Gastroesophageal sphincter (tissue), 4 donors: ENCODE measurements around the gene IFNGR1. TPM values are rescaled to one million over a fixed set of nuclear protein-coding genes. Genes with fewer than 3 reads are reported as not detected.

Experiments used
- ATAC-seq: fragments of 150-250 bp; one replicate; pipeline ENCODE4 v1.9.1; 2016; ENCODE audit warnings: mild to moderate bottlenecking, moderate library complexity
- H3K27ac ChIP-seq, 4 donors: fragments of 200-600 bp; sonication (generic) in 3 of 4; 1 replicate in 3 of 4; 2 replicates in 1 of 4; pipeline ENCODE4 v1.5.1; 2016 to 2019
- H3K27me3 ChIP-seq: fragments of 200-600 bp; sonication (generic); one replicate; pipeline ENCODE4 v1.5.1; 2019
- H3K36me3 ChIP-seq, 2 donors: fragments of 200-600 bp; sonication (generic); one replicate each; pipeline ENCODE4 v1.5.1; 2019; ENCODE audit warnings: control low read depth in 1 of 2
- H3K4me1 ChIP-seq, 3 donors: fragments of 200-600 bp; sonication (generic); 1 replicate in 2 of 3; 2 replicates in 1 of 3; pipeline ENCODE4 v1.5.1; 2016 to 2019; ENCODE audit warnings: control low read depth in 2 of 3
- H3K4me3 ChIP-seq, 2 donors: fragments of 200-600 bp; sonication (generic); one replicate each; pipeline ENCODE4 v1.5.1; 2019; ENCODE audit warnings: mild to moderate bottlenecking in 1 of 2, moderate library complexity in 1 of 2
- H3K9me3 ChIP-seq, 3 donors: fragments of 200-600 bp; sonication (generic); one replicate each; pipeline ENCODE4 v1.5.1; 2017 to 2019; ENCODE audit warnings: control low read depth in 2 of 3
- EP300 ChIP-seq: sonication (generic); formaldehyde crosslinking; IDR thresholded peaks from one replicate; pipeline ENCODE4 v1.6.1; 2017; ENCODE audit warnings: antibody characterized with exemption, mild to moderate bottlenecking
- POLR2A ChIP-seq, 2 donors: fragments of 450-650 bp; IDR thresholded peaks; one replicate each; pipeline ENCODE4 v1.6.1; 2017; ENCODE audit warnings: antibody characterized with exemption in 2 of 2, mild to moderate bottlenecking in 2 of 2, moderate library complexity in 1 of 2
- POLR2AphosphoS5 ChIP-seq: sonication (generic); formaldehyde crosslinking; IDR thresholded peaks from one replicate; pipeline ENCODE4 v1.6.1; 2017; ENCODE audit warnings: antibody characterized with exemption
- WGBS, 2 donors: methylation state at CpG; one replicate each; pipeline ENCODE4 v1.1.5; 2018; ENCODE audit warnings: low coverage in 1 of 2; 5-methylcytosine and 5-hydroxymethylcytosine counted together
- total RNA-seq, 4 donors: library from RNA; depleted of rRNA; stranded (reverse); fragments of >200 nt; gene quantifications; one replicate each; pipeline ENCODE4 v1.1.0, GENCODE V29; 2016
- TF ChIP-seq, protein P1 (sequence below), 4 experiments: fragments of 200-600 bp in 2 of 4; fragments of 450-650 bp in 2 of 4; sonication (generic) in 1 of 4; IDR thresholded peaks; one replicate each; pipeline ENCODE4 v1.5.1; 2017 to 2019; ENCODE audit warnings: antibody characterized with exemption in 4 of 4, mild to moderate bottlenecking in 2 of 4, moderate library complexity in 2 of 4

Gene IFNGR1
- total RNA-seq, 4 donors from 2014 or later: 45.8 to 104 (median 66.9) TPM

DNA sequence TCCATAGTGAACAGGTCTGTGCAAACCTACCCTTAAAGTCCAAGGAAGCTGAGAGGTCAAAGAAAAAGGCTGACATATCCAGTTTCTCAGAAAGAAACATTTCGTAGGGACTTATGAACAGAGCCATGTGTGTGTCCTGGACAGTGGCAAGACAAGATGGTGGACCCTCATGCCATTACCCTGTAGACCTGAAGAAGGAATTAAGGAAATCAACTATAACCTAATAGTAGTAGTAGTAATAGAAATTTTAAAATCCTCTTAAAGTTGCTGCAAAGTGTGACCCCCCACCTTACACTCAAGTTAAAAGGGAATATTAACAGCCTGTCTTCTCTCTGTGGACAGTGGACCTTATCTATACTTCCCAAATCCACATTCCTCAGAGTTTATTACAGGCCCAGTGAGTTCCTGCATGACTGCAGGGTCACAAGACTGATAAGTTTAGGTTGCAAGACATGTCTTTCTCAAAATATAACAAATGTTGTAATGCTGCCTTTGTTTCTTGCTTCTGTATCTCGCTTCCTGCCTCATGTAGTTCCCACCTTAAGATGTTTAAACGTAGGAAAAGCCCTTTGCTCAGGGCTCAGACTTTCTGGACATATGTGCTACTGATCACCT lies 56.4 kb downstream of the IFNGR1 start:
- TF ChIP-seq POLR2AphosphoS5 (no peak), EP300 (no peak), POLR2A (IDR thresholded peaks at IDR 0.05) (no peak)
- TF ChIP-seq, protein P1, sequence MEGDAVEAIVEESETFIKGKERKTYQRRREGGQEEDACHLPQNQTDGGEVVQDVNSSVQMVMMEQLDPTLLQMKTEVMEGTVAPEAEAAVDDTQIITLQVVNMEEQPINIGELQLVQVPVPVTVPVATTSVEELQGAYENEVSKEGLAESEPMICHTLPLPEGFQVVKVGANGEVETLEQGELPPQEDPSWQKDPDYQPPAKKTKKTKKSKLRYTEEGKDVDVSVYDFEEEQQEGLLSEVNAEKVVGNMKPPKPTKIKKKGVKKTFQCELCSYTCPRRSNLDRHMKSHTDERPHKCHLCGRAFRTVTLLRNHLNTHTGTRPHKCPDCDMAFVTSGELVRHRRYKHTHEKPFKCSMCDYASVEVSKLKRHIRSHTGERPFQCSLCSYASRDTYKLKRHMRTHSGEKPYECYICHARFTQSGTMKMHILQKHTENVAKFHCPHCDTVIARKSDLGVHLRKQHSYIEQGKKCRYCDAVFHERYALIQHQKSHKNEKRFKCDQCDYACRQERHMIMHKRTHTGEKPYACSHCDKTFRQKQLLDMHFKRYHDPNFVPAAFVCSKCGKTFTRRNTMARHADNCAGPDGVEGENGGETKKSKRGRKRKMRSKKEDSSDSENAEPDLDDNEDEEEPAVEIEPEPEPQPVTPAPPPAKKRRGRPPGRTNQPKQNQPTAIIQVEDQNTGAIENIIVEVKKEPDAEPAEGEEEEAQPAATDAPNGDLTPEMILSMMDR (IDR thresholded peaks at IDR 0.05): no peak

DNA sequence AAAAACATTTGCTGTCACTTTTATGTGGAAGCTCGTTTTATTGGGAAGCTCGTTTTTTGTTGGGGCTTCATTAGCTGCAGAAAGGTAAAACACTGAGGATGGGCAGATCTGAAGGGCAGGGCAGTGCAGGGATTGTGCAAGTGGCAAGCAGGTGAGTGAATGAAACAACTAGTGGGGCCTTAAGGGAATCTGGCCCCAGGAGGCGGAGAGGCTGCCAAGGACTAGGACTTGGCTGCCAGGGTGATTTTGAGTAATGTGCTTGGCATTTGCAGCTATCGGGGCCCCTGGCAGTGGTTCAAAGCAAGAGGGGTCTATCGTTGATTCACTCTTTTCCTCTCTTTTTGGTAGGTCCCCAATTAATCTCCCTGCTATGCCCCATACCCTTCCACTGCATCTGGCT lies 57.2 kb downstream of the IFNGR1 start:
- Histone ChIP-seq H3K9me3 (no peaks in the 10 kb centered on the region), H3K27ac (no peak overlapping the region), H3K4me3 (no peak overlapping the region), H3K36me3 (no peaks in the 10 kb centered on the region), H3K27me3 (no peaks in the 10 kb centered on the region), H3K4me1 (peaks cover 0 to 8% (median 0%) of the 10 kb centered on the region in 3 donors)
- no peak for TF ChIP-seq POLR2A (IDR thresholded peaks at IDR 0.05)
- TF ChIP-seq EP300: no peak
- TF ChIP-seq, protein P1 (IDR thresholded peaks at IDR 0.05): no peak
- no peak for TF ChIP-seq POLR2AphosphoS5
- WGBS, 2 donors: 54 to 67% methylated on average over 3 of the region's 5 CpGs
- ATAC-seq: no peak

More for the DNA sequence above, 56.4 kb downstream of the IFNGR1 start:
- Histone ChIP-seq H3K4me1 (peaks cover 0 to 2% (median 0%) of the 10 kb centered on the region in 3 donors), H3K4me3 (no peak overlapping the region), H3K27me3 (no peaks in the 10 kb centered on the region), H3K36me3 (no peaks in the 10 kb centered on the region), H3K27ac (no peak overlapping the region), H3K9me3 (no peaks in the 10 kb centered on the region)
- ATAC-seq: no peak
- 70 to 92% methylated on average over 2 of the region's 3 CpGs for WGBS, 2 donors

DNA sequence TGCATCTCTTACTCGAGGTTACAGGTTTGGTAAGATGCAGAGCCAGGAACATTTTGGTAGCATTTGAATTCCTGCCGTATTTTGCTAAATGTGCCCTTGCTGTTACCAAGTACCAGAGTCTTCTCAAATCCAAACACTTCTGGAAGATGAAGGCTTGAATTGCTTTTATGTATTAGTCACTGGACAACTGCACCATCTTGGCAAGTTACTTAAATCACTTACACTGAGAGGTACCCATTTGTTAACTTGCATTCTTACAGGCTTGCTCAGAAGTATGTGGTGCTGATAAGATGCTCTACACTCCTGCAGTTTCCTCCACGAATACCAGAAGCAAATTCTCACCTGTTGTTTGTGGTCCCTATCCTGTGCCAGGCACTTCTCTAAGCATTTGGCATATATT lies 58.4 kb downstream of the IFNGR1 start:
- 59 to 67% methylated on average over 3 of the region's 3 CpGs for WGBS, 2 donors
- Histone ChIP-seq H3K36me3 (no peaks in the 10 kb centered on the region), H3K27ac (no peak overlapping the region), H3K4me1 (peaks cover 0 to 8% (median 0%) of the 10 kb centered on the region in 3 donors), H3K4me3 (no peak overlapping the region), H3K27me3 (no peaks in the 10 kb centered on the region), H3K9me3 (no peaks in the 10 kb centered on the region)
- no peak for ATAC-seq
- TF ChIP-seq EP300: no peak
- no peak for TF ChIP-seq POLR2A (IDR thresholded peaks at IDR 0.05)
- no peak for TF ChIP-seq POLR2AphosphoS5
- TF ChIP-seq, protein P1 (IDR thresholded peaks at IDR 0.05): no peak

GRCh38 chr6:137159912-137160311 lies 59.3 kb downstream of the IFNGR1 start:
- TF ChIP-seq POLR2AphosphoS5 (no peak), EP300 (no peak), POLR2A (IDR thresholded peaks at IDR 0.05) (no peak)
- TF ChIP-seq, protein P1 (IDR thresholded peaks at IDR 0.05): no peak
- Histone ChIP-seq H3K4me1 (peaks cover 0 to 8% (median 0%) of the 10 kb centered on the region in 3 donors), H3K9me3 (no peaks in the 10 kb centered on the region), H3K4me3 (no peak overlapping the region), H3K27ac (no peak overlapping the region), H3K36me3 (no peaks in the 10 kb centered on the region), H3K27me3 (no peaks in the 10 kb centered on the region)
- ATAC-seq: no peak

GRCh38 chr6:137157601-137158000 lies 61.6 kb downstream of the IFNGR1 start:
- 24 to 44% methylated on average over 4 of the region's 4 CpGs for WGBS, 2 donors
- H3K36me3 ChIP-seq: no peaks in the 10 kb centered on the region
- ATAC-seq: no peak
- no peaks in the 10 kb centered on the region for H3K27me3 ChIP-seq
- TF ChIP-seq POLR2AphosphoS5 (no peak), EP300 (no peak), POLR2A (IDR thresholded peaks at IDR 0.05) (no peak)
- TF ChIP-seq, protein P1 (IDR thresholded peaks at IDR 0.05): no peak
- H3K4me3 ChIP-seq: no peak overlapping the region
- H3K27ac ChIP-seq: no peak overlapping the region
- H3K4me1 ChIP-seq: peaks cover 0 to 8% (median 0%) of the 10 kb centered on the region in 3 donors
- H3K9me3 ChIP-seq: no peaks in the 10 kb centered on the region
